ENCODE measurements around the gene MB21D2. TPM values are rescaled to one million over a fixed set of nuclear protein-coding genes. Genes with fewer than 3 reads are reported as not detected.

Gene MB21D2
- total RNA-seq, 4 donors from 2014 or later, result 5.0 to 21.8 (median 11.9) TPM

DNA sequence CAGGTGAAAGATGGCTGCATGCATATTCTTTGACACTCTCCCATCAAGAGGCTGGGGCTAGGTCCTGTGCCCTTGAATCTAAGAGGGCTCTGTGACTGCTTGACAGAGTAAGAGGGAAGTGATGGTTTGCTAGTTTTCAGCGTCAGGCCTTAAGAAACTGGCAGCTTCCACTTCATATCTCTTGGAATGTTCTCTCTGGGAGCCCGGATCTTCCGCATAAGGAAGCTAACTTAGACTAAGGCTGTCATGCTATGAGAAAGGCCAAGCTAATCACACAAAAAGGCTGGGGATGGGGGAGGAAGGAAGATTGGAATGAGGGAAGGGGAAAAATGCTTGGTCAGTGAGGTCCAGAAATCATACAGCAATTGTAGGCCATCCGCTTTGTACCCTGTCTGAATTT, 50.0 kb downstream of the MB21D2 start:
- Histone ChIP-seq H3K9me3 (no peaks in the 10 kb centered on the region), H3K36me3 (no peaks in the 10 kb centered on the region), H3K4me3 (no peak overlapping the region), H3K27me3 (no peaks in the 10 kb centered on the region), H3K27ac (peak overlapping the region in 1 of 2 donors; percentile 40), H3K4me1 (no peaks in the 10 kb centered on the region)
- intact Hi-C loops (cut with DNase I; ENCODE audit: low total_unique reads), result no loop called here
- TF ChIP-seq, protein P1, sequence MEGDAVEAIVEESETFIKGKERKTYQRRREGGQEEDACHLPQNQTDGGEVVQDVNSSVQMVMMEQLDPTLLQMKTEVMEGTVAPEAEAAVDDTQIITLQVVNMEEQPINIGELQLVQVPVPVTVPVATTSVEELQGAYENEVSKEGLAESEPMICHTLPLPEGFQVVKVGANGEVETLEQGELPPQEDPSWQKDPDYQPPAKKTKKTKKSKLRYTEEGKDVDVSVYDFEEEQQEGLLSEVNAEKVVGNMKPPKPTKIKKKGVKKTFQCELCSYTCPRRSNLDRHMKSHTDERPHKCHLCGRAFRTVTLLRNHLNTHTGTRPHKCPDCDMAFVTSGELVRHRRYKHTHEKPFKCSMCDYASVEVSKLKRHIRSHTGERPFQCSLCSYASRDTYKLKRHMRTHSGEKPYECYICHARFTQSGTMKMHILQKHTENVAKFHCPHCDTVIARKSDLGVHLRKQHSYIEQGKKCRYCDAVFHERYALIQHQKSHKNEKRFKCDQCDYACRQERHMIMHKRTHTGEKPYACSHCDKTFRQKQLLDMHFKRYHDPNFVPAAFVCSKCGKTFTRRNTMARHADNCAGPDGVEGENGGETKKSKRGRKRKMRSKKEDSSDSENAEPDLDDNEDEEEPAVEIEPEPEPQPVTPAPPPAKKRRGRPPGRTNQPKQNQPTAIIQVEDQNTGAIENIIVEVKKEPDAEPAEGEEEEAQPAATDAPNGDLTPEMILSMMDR (IDR thresholded peaks at IDR 0.05), result no peak
- TF ChIP-seq POLR2A (IDR thresholded peaks at IDR 0.05), result no peak
- DNase-seq, result no peak

GRCh38 chr3:192866804-192867203, 50.9 kb downstream of the MB21D2 start:
- no peak overlapping the region for H3K27ac ChIP-seq
- H3K27me3 ChIP-seq, result no peaks in the 10 kb centered on the region
- no peak for TF ChIP-seq POLR2A (IDR thresholded peaks at IDR 0.05)
- TF ChIP-seq, protein P1 (IDR thresholded peaks at IDR 0.05), result no peak
- intact Hi-C loops (cut with DNase I; ENCODE audit: low total_unique reads), result no loop called here
- no peaks in the 10 kb centered on the region for H3K4me1 ChIP-seq
- H3K36me3 ChIP-seq, result no peaks in the 10 kb centered on the region
- no peak for DNase-seq
- H3K4me3 ChIP-seq, result no peak overlapping the region
- no peaks in the 10 kb centered on the region for H3K9me3 ChIP-seq

- intact Hi-C loops (cut with DNase I; ENCODE audit: low total_unique reads), result no loop called here
- H3K4me3 ChIP-seq, result no peak overlapping the region
- DNase-seq, result no peak
- no peaks in the 10 kb centered on the region for H3K4me1 ChIP-seq
- TF ChIP-seq, protein P1 (IDR thresholded peaks at IDR 0.05), result no peak
- no peak for TF ChIP-seq POLR2A (IDR thresholded peaks at IDR 0.05)
- H3K27me3 ChIP-seq, result no peaks in the 10 kb centered on the region
- no peak overlapping the region for H3K27ac ChIP-seq
- H3K36me3 ChIP-seq, result no peaks in the 10 kb centered on the region
- no peaks in the 10 kb centered on the region for H3K9me3 ChIP-seq
Observed at GRCh38 chr3:192864941-192865340, 52.7 kb downstream of the MB21D2 start.

GRCh38 chr3:192863091-192863420, 54.6 kb downstream of the MB21D2 start:
- no peak for DNase-seq
- no peak overlapping the region for H3K27ac ChIP-seq
- no peak overlapping the region for H3K4me3 ChIP-seq
- intact Hi-C loops (cut with DNase I; ENCODE audit: low total_unique reads), result no loop called here
- H3K27me3 ChIP-seq, result no peaks in the 10 kb centered on the region
- H3K9me3 ChIP-seq, result no peaks in the 10 kb centered on the region
- no peaks in the 10 kb centered on the region for H3K36me3 ChIP-seq
- no peaks in the 10 kb centered on the region for H3K4me1 ChIP-seq
- TF ChIP-seq, protein P1 (IDR thresholded peaks at IDR 0.05), result no peak
- TF ChIP-seq POLR2A (IDR thresholded peaks at IDR 0.05), result no peak

DNA sequence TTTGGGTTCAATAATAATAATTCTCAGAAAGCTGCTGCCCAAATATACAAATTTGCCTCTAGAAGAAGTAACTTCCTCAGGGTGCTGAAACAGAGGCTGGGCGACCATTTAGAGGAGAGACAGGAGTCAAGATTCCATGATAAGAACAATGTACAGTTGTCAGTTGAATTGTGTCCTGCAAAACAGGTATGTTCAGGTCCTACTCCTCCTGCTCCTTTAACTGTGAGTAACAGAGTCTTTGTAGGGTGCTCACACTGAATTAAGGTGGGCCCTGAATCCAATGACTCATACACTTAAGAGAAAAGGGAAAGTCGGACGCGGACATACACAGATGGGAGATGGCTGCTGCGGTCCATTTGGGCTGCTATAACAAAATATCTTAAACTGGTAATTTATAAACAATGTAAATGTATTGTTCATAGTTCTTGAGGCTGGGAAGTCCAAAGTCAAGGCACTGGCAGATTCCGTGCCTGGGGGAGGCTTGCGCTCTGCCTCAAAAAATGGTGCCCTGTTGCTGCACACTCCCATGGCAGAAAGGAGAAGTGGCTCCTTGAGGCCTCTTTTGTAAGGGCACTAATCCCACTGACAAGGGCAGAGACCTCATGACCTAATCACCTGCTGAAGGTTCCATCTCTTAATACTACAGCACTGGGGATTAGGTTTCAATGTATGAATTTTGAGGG, 55.1 kb downstream of the MB21D2 start:
- Histone ChIP-seq H3K36me3 (no peaks in the 10 kb centered on the region), H3K4me3 (no peak overlapping the region), H3K27ac (no peak overlapping the region), H3K27me3 (no peaks in the 10 kb centered on the region), H3K9me3 (no peaks in the 10 kb centered on the region), H3K4me1 (no peaks in the 10 kb centered on the region)
- no peak for DNase-seq
- intact Hi-C loops (cut with DNase I; ENCODE audit: low total_unique reads), result no loop called here
- TF ChIP-seq POLR2A (IDR thresholded peaks at IDR 0.05), result no peak
- TF ChIP-seq, protein P1 (IDR thresholded peaks at IDR 0.05), result no peak
